ENCODE data around the gene FHOD3. TPM values are rescaled to one million over a fixed set of nuclear protein-coding genes. Genes with fewer than 3 reads are reported as not detected.

The FHOD3 gene
- total RNA-seq, 2 donors from 2014 or later, result 2.8 to 3.1 TPM

DNA sequence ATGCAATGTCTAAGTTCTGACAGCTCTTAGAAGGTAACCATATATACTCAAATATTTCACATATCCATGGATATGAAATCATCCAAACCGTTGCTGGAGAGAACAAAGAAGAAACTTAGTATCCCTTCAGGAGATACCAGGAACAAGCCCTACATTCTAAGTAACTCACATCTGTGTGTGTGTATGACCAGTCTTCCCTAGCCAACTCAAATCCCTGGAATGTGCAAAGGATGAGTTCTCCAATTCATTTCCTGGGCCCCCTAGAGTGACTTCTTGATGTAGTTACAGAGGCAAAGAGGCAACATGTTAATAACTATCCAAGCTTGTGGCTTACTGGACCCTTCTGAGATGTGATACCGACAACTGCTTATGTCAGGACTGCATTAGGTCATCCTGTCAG, 511.2 kb downstream of the FHOD3 start:
- 98 to 100% methylated on average over 2 of the region's 2 CpGs for WGBS, 2 experiments (ENCODE audit: insufficient coverage in 1 of 2, insufficient read length in 1 of 2)
- Histone ChIP-seq H3K9ac (ENCODE audit: extremely low read depth, low read length, poor library complexity, severe bottlenecking) (no peak overlapping the region), H3K27ac (ENCODE audit: low read depth, low read length) (no peak overlapping the region)

DNA sequence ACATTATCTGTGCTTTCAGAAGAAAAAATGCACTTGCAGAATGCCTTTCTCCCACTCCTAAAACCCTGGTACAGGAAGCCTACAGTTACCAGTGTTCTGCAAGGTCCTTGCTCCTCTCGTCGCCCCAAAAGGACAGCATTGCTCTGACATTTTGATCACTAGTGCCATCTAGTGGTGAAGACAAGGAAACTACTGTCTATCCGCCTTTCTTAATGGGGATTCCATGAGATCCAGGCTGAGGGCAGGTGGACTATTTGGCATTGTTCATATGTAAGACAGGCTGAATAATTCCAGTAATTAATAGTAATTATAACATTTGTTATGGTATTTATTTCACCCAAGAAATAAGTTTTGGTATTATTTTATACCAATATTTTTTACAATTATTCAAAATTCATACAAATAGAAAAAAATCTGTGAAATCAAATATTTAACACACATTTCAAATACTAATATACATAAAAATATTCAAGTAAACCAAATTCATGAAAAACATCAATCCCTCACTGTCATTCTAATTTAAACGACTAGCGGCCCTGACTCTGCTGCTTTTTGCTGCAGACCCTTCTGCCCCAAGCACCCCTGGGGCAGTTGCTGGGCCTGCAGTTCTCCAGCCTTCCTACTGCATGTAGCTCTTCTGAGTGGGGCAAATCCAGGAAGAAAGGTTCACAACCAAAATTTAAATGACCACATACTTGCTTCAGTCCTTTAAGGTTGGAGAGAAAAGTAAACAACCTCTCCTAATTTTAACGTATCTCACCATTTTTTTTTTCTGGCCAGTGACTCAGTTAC, 512.3 kb downstream of the FHOD3 start:
- TF ChIP-seq, protein P1, sequence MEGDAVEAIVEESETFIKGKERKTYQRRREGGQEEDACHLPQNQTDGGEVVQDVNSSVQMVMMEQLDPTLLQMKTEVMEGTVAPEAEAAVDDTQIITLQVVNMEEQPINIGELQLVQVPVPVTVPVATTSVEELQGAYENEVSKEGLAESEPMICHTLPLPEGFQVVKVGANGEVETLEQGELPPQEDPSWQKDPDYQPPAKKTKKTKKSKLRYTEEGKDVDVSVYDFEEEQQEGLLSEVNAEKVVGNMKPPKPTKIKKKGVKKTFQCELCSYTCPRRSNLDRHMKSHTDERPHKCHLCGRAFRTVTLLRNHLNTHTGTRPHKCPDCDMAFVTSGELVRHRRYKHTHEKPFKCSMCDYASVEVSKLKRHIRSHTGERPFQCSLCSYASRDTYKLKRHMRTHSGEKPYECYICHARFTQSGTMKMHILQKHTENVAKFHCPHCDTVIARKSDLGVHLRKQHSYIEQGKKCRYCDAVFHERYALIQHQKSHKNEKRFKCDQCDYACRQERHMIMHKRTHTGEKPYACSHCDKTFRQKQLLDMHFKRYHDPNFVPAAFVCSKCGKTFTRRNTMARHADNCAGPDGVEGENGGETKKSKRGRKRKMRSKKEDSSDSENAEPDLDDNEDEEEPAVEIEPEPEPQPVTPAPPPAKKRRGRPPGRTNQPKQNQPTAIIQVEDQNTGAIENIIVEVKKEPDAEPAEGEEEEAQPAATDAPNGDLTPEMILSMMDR (conservative IDR thresholded peaks at IDR 0.05), result peak; percentile 88
- H3K36me3 ChIP-seq (ENCODE audit: control insufficient read depth, insufficient read depth, low read length), result peaks cover 58% of the 10 kb centered on the region
- H3K36me3 Mint-ChIP-seq (ENCODE audit: low read depth), result peaks cover 50% of the 10 kb centered on the region
- H3K9me3 Mint-ChIP-seq, result no peaks in the 10 kb centered on the region
- H3K9ac ChIP-seq (ENCODE audit: extremely low read depth, low read length, poor library complexity, severe bottlenecking), result no peak overlapping the region
- DNase-seq, result peak; percentile 66
- no peaks in the 10 kb centered on the region for H3K27me3 ChIP-seq (ENCODE audit: control insufficient read depth, insufficient read depth, low read length, poor library complexity, severe bottlenecking)
- H3K27me3 Mint-ChIP-seq (ENCODE audit: insufficient read depth), result no peaks in the 10 kb centered on the region
- H3K4me1 Mint-ChIP-seq, result peaks cover 22% of the 10 kb centered on the region
- no peak overlapping the region for H3K4me3 Mint-ChIP-seq
- H3K27ac ChIP-seq (ENCODE audit: low read depth, low read length), result no peak overlapping the region
- H3K9me3 ChIP-seq (ENCODE audit: control insufficient read depth, low read length), result no peaks in the 10 kb centered on the region
- 17 to 53% methylated on average over 2 to 6 of the region's 6 CpGs for WGBS, 2 experiments (ENCODE audit: insufficient coverage in 1 of 2, insufficient read length in 1 of 2)
- H3K4me1 ChIP-seq (ENCODE audit: control insufficient read depth, insufficient read depth, low read length), result peaks cover 14% of the 10 kb centered on the region
- no peak overlapping the region for H3K4me3 ChIP-seq (ENCODE audit: low read length)
- H3K27ac Mint-ChIP-seq, result no peak overlapping the region

More for the DNA sequence above, 511.2 kb downstream of the FHOD3 start:
- Mint-ChIP-seq H3K36me3 (ENCODE audit: low read depth) (peaks cover 56% of the 10 kb centered on the region), H3K4me1 (peaks cover 11% of the 10 kb centered on the region), H3K9me3 (no peaks in the 10 kb centered on the region), H3K27me3 (ENCODE audit: insufficient read depth) (no peaks in the 10 kb centered on the region), H3K4me3 (no peak overlapping the region), H3K27ac (no peak overlapping the region)
- Histone ChIP-seq H3K9me3 (ENCODE audit: control insufficient read depth, low read length) (no peaks in the 10 kb centered on the region), H3K27me3 (ENCODE audit: control insufficient read depth, insufficient read depth, low read length, poor library complexity, severe bottlenecking) (no peaks in the 10 kb centered on the region), H3K4me1 (ENCODE audit: control insufficient read depth, insufficient read depth, low read length) (peaks cover 8% of the 10 kb centered on the region), H3K4me3 (ENCODE audit: low read length) (no peak overlapping the region), H3K36me3 (ENCODE audit: control insufficient read depth, insufficient read depth, low read length) (peaks cover 59% of the 10 kb centered on the region)
- TF ChIP-seq, protein P1 (conservative IDR thresholded peaks at IDR 0.05), result no peak
- DNase-seq, result no peak

DNA sequence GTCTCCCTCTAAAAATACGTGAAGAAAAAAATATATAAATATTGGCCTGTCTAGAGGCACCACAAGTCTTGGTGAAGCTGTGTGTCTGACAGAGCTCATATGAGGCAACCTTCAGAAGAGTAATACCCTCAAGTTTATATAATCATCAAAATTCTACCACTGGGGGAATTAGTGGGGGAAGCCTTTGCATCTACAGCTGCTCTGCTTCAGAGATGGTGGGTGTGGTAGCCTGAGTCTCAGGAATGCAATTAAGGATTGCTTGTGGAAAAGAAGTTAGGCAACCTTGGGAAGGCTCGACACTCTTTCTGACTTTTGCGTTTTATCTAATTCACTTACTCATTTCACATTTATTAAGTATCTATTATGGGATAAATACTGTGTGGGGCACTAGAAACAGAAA, 513.9 kb downstream of the FHOD3 start:
- H3K36me3 Mint-ChIP-seq (ENCODE audit: low read depth), result peaks cover 40% of the 10 kb centered on the region
- Histone ChIP-seq H3K9ac (ENCODE audit: extremely low read depth, low read length, poor library complexity, severe bottlenecking) (no peak overlapping the region), H3K27ac (ENCODE audit: low read depth, low read length) (no peak overlapping the region), H3K36me3 (ENCODE audit: control insufficient read depth, insufficient read depth, low read length) (peaks cover 43% of the 10 kb centered on the region), H3K4me3 (ENCODE audit: low read length) (no peak overlapping the region), H3K4me1 (ENCODE audit: control insufficient read depth, insufficient read depth, low read length) (peaks cover 17% of the 10 kb centered on the region), H3K9me3 (ENCODE audit: control insufficient read depth, low read length) (no peaks in the 10 kb centered on the region), H3K27me3 (ENCODE audit: control insufficient read depth, insufficient read depth, low read length, poor library complexity, severe bottlenecking) (no peaks in the 10 kb centered on the region)
- no peak for DNase-seq
- WGBS, 2 experiments (ENCODE audit: insufficient coverage in 1 of 2, insufficient read length in 1 of 2), result no CpG with 5 or more reads among the region's 3 CpGs
- H3K4me3 Mint-ChIP-seq, result no peak overlapping the region
- no peaks in the 10 kb centered on the region for H3K27me3 Mint-ChIP-seq (ENCODE audit: insufficient read depth)
- TF ChIP-seq, protein P1 (conservative IDR thresholded peaks at IDR 0.05), result no peak
- H3K4me1 Mint-ChIP-seq, result peaks cover 37% of the 10 kb centered on the region
- no peak overlapping the region for H3K27ac Mint-ChIP-seq
- H3K9me3 Mint-ChIP-seq, result no peaks in the 10 kb centered on the region
